MCF 10A (cell line): ENCODE measurements around the gene CENPT. TPM values are rescaled to one million over a fixed set of nuclear protein-coding genes. Genes with fewer than 3 reads are reported as not detected.
A peak's percentile ranks its signal among the peaks of the same experiment; 100 is the strongest.

Experiments used
- BruUV-seq: library from RNA; stranded (reverse); fragments of 400-500 nt; replicated peaks from 2 replicates; lab custom pipeline; 2021; lab: Mats Ljungman, UMichigan
- CTCF ChIA-PET: fragments of 300-600 bp; sonication (Branson Sonifier 250); formaldehyde crosslinking; extraction: SDS; loops from one replicate; lab custom pipeline; 2021; ENCODE audit warnings: antibody characterized with exemption, inconsistent platforms; lab: Yijun Ruan, JAX
- POLR2A ChIA-PET: fragments of 300-600, 350-650 bp; sonication (Branson Sonifier 250); formaldehyde crosslinking; extraction: SDS; loops from one replicate; lab custom pipeline; 2020; ENCODE audit warnings: antibody characterized with exemption, inconsistent platforms; lab: Yijun Ruan, JAX
- DNase-seq: peaks from one replicate; pipeline ENCODE4 v3.0.0-alpha.2; 2018; ENCODE audit not compliant: unreplicated experiment
- H3K27ac Mint-ChIP-seq: one replicate; pipeline ENCODE4 v1.8.0; 2022; ENCODE audit warnings: mild to moderate bottlenecking, low read depth, mixed read lengths; ENCODE audit not compliant: unreplicated experiment
- H3K27me3 Mint-ChIP-seq: one replicate; pipeline ENCODE4 v1.8.0; 2022; ENCODE audit warnings: mixed read lengths; ENCODE audit not compliant: insufficient read depth, unreplicated experiment
- H3K36me3 Mint-ChIP-seq: one replicate; pipeline ENCODE4 v1.8.0; 2022; ENCODE audit warnings: mild to moderate bottlenecking, moderate library complexity, mixed read lengths; ENCODE audit not compliant: insufficient read depth, unreplicated experiment
- H3K4me1 Mint-ChIP-seq: one replicate; pipeline ENCODE4 v1.8.0; 2022; ENCODE audit warnings: mixed read lengths; ENCODE audit not compliant: insufficient read depth, unreplicated experiment
- H3K4me3 Mint-ChIP-seq: one replicate; pipeline ENCODE4 v1.8.0; 2022; ENCODE audit warnings: mild to moderate bottlenecking, moderate library complexity, mixed read lengths; ENCODE audit not compliant: unreplicated experiment
- H3K9me3 Mint-ChIP-seq: one replicate; pipeline ENCODE4 v1.8.0; 2022; ENCODE audit warnings: mixed read lengths; ENCODE audit not compliant: unreplicated experiment
- intact Hi-C: fragments of 100-400 bp; cut with micrococcal nuclease; formaldehyde crosslinking; loops from 2 replicates; pipeline ENCODE4 v1.14.1; 2022
- total RNA-seq: library from RNA; stranded (reverse); gene quantifications from 2 replicates; pipeline ENCODE4 v1.2.3, GENCODE V29; 2022
- TF ChIP-seq, protein P1 (sequence below): fragments of 200-600 bp; IDR thresholded peaks from one replicate; pipeline ENCODE4 v1.8.0; 2022; ENCODE audit warnings: antibody characterized with exemption, mild to moderate bottlenecking; ENCODE audit not compliant: unreplicated experiment

The CENPT gene
- total RNA-seq, 1 experiment from 2014 or later = 30.9 TPM

DNA sequence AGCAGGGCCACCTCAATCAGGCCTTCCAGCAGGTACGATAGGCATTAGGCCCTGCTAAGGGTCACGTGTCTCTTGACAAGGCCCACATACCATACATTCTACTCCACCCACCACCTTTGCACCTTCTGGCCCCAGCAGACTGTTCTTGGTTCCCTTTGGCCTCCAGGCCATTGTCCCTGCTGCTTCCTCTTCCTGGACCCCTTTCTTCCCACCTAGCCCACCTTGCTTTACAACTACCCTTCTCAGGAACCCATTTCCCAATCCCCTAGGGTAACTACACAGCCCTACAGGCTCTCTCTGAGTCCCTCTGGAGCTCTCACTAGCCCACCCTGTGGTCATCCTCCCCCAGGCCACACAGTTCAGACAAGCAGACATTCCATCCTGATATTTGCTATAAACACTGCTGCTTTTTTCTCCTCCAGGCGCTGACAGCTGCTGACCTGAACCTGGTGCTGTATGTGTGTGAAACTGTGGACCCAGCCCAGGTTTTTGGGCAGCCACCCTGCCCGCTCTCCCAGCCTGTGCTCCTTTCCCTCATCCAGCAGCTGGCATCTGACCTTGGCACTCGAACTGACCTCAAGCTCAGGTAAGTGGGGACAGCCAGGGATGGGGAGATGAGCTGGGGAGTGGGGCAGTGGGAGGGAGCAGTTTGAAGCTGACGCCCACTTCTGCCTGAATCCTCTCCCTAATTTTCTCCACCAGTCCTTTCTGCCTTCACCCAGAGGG is 35.8 kb upstream of the CENPT start:
- TF ChIP-seq, protein P1, sequence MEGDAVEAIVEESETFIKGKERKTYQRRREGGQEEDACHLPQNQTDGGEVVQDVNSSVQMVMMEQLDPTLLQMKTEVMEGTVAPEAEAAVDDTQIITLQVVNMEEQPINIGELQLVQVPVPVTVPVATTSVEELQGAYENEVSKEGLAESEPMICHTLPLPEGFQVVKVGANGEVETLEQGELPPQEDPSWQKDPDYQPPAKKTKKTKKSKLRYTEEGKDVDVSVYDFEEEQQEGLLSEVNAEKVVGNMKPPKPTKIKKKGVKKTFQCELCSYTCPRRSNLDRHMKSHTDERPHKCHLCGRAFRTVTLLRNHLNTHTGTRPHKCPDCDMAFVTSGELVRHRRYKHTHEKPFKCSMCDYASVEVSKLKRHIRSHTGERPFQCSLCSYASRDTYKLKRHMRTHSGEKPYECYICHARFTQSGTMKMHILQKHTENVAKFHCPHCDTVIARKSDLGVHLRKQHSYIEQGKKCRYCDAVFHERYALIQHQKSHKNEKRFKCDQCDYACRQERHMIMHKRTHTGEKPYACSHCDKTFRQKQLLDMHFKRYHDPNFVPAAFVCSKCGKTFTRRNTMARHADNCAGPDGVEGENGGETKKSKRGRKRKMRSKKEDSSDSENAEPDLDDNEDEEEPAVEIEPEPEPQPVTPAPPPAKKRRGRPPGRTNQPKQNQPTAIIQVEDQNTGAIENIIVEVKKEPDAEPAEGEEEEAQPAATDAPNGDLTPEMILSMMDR = no peak
- no TSS peak for BruUV-seq
- no peaks in the 10 kb centered on the region for H3K9me3 Mint-ChIP-seq
- H3K36me3 Mint-ChIP-seq = peaks cover 52% of the 10 kb centered on the region
- H3K27me3 Mint-ChIP-seq = no peaks in the 10 kb centered on the region
- no peak for DNase-seq
- POLR2A ChIA-PET = interaction anchor here (1.6 to 3.5 kb wide), 4 partner anchors 10 to 39 kb away, joined by 4 to 18 read pairs (median 14); partner anchors contain the start of genes EDC4 and PSKH1
- H3K27ac Mint-ChIP-seq = peak overlapping the region; percentile 72
- H3K4me1 Mint-ChIP-seq = peaks cover 17% of the 10 kb centered on the region
- CTCF ChIA-PET = interaction anchor here (0.6 to 6.4 kb wide), 32 partner anchors 9 to 732 kb away, joined by 3 to 67 read pairs (median 6); partner anchors contain the start of genes CTRL, EDC4, NUTF2 and PSKH1
- intact Hi-C loops = loop anchor here (1.0 kb wide), 1 partner anchor 45 kb away; no protein-coding TSS in a partner anchor
- H3K4me3 Mint-ChIP-seq = no peak overlapping the region

DNA sequence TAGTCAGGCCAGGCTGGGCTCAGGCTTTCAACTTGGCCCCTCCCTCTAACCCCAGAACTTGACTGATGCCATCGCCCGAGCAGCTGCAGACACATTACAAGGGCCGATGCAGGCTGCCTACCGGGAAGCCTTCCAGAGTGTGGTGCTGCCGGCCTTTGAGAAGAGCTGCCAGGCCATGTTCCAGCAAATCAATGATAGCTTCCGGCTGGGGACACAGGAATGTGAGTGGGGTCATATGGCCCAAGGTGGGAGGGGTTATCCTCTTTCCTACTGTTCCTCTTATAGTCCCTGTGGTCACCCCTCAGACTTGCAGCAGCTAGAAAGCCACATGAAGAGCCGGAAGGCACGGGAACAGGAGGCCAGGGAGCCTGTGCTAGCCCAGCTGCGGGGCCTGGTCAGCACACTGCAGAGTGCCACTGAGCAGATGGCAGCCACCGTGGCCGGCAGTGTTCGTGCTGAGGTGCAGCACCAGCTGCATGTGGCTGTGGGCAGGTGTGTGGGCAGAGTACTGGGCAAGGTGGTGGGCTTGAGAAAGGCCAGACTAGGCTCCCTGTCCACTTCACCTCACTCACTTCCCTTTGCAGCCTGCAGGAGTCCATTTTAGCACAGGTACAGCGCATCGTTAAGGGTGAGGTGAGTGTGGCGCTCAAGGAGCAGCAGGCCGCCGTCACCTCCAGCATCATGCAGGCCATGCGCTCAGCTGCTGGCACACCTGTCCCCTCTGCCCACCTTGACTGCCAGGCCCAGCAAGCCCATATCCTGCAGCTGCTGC is 35.1 kb upstream of the CENPT start:
- intact Hi-C loops = loop anchor here (1.0 kb wide), 1 partner anchor 46 kb away; no protein-coding TSS in a partner anchor
- no peaks in the 10 kb centered on the region for H3K9me3 Mint-ChIP-seq
- no peak for DNase-seq
- ChIA-PET CTCF (interaction anchor here (0.6 to 6.4 kb wide), 12 partner anchors 8 to 68 kb away, joined by 3 to 67 read pairs (median 7); partner anchors contain the start of genes EDC4 and NUTF2), POLR2A (interaction anchor here (0.6 to 3.5 kb wide), 3 partner anchors 9 to 923 kb away, joined by 3 to 18 read pairs (median 3); partner anchors contain the start of gene PSKH1)
- TF ChIP-seq, protein P1 = no peak
- no TSS peak for BruUV-seq
- H3K4me3 Mint-ChIP-seq = no peak overlapping the region
- no peaks in the 10 kb centered on the region for H3K27me3 Mint-ChIP-seq
- peaks cover 59% of the 10 kb centered on the region for H3K36me3 Mint-ChIP-seq
- H3K27ac Mint-ChIP-seq = peak overlapping the region; percentile 72
- H3K4me1 Mint-ChIP-seq = peaks cover 17% of the 10 kb centered on the region

DNA sequence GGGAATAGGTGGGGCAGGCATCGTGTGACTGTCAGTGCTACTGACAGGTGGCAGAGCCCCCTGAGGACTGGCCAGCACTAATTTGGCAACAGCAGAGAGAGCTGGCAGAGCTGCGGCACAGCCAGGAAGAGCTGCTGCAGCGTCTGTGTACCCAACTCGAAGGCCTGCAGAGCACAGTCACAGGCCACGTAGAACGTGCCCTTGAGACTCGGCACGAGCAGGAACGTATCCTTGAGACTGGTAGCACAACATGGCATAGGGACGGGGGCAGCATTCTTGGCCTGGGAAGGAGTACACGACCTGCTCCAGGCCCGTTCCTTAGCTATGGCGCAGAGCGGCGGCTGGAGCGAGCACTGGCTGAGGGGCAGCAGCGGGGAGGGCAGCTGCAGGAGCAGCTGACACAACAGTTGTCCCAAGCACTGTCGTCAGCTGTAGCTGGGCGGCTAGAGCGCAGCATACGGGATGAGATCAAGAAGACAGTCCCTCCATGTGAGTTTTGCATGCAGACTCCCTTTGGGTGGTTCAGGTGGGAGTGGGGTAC is 34.2 kb upstream of the CENPT start:
- CTCF ChIA-PET = interaction anchor here (0.6 to 6.4 kb wide), 4 partner anchors 9 to 54 kb away, joined by 3 to 67 read pairs (median 5); no protein-coding TSS in a partner anchor
- H3K36me3 Mint-ChIP-seq = peaks cover 68% of the 10 kb centered on the region

More for the DNA sequence above, 34.2 kb upstream of the CENPT start:
- H3K4me3 Mint-ChIP-seq = no peak overlapping the region
- intact Hi-C loops = no loop called here
- TF ChIP-seq, protein P1 = no peak
- DNase-seq = no peak
- peaks cover 17% of the 10 kb centered on the region for H3K4me1 Mint-ChIP-seq
- POLR2A ChIA-PET = interaction anchor here (0.6 to 1.0 kb wide), 2 partner anchors 8 to 922 kb away, joined by 3 read pairs; no protein-coding TSS in a partner anchor
- no TSS peak for BruUV-seq
- no peaks in the 10 kb centered on the region for H3K27me3 Mint-ChIP-seq
- H3K27ac Mint-ChIP-seq = no peak overlapping the region
- H3K9me3 Mint-ChIP-seq = no peaks in the 10 kb centered on the region
